ENCODE results near the gene KAT2B. TPM values are rescaled to one million over a fixed set of nuclear protein-coding genes. Genes with fewer than 3 reads are reported as not detected.

KAT2B gene
- total RNA-seq, 2 donors from 2014 or later = 14.5 to 25.2 TPM

GRCh38 chr3:20140881-20141280, 100.6 kb downstream of the KAT2B start:
- 78 to 80% methylated on average over 2 of the region's 2 CpGs for WGBS, 2 donors
- H3K27ac ChIP-seq = no peak overlapping the region

GRCh38 chr3:20141316-20141715, 101.1 kb downstream of the KAT2B start:
- 51 to 63% methylated on average over 2 of the region's 2 CpGs for WGBS, 2 donors
- TF ChIP-seq POLR2A (IDR thresholded peaks at IDR 0.05) (no peak), CTCF (IDR thresholded peaks at IDR 0.05) (no peak)
- H3K27me3 ChIP-seq = no peaks in the 10 kb centered on the region
- H3K4me1 ChIP-seq = no peaks in the 10 kb centered on the region
- ATAC-seq (no peak), DNase-seq (no peak)
- peaks cover 2 to 5% of the 10 kb centered on the region in 2 donors for H3K36me3 ChIP-seq (replicated peaks in 1 of 2; ENCODE audit: insufficient read depth in 1 of 2, low read depth in 2 of 2)
- intact Hi-C loops (cut with DNase I) = no loop called here
- no peaks in the 10 kb centered on the region for H3K9me3 ChIP-seq
- H3K27ac ChIP-seq = no peak overlapping the region
- no peak overlapping the region for H3K4me3 ChIP-seq

More at GRCh38 chr3:20140881-20141280, 100.6 kb downstream of the KAT2B start:
- Histone ChIP-seq H3K4me1 (no peaks in the 10 kb centered on the region), H3K27me3 (no peaks in the 10 kb centered on the region), H3K36me3 (replicated peaks in 1 of 2; ENCODE audit: insufficient read depth in 1 of 2, low read depth in 2 of 2) (peaks cover 2 to 5% of the 10 kb centered on the region in 2 donors), H3K4me3 (no peak overlapping the region), H3K9me3 (no peaks in the 10 kb centered on the region)
- TF ChIP-seq CTCF (IDR thresholded peaks at IDR 0.05) (no peak), POLR2A (IDR thresholded peaks at IDR 0.05) (no peak)
- ATAC-seq (no peak), DNase-seq (no peak)
- intact Hi-C loops (cut with DNase I) = no loop called here

GRCh38 chr3:20141851-20142250, 101.6 kb downstream of the KAT2B start:
- 70 to 71% methylated on average over 7 of the region's 7 CpGs for WGBS, 2 donors

GRCh38 chr3:20142517-20142916, 102.3 kb downstream of the KAT2B start:
- intact Hi-C loops (cut with DNase I) = no loop called here
- Histone ChIP-seq H3K27ac (no peak overlapping the region), H3K4me3 (no peak overlapping the region), H3K27me3 (no peaks in the 10 kb centered on the region), H3K9me3 (no peaks in the 10 kb centered on the region), H3K4me1 (no peaks in the 10 kb centered on the region), H3K36me3 (replicated peaks in 1 of 2; ENCODE audit: insufficient read depth in 1 of 2, low read depth in 2 of 2) (peaks cover 2 to 5% of the 10 kb centered on the region in 2 donors)
- TF ChIP-seq POLR2A (IDR thresholded peaks at IDR 0.05) = no peak
- no peak for TF ChIP-seq CTCF (IDR thresholded peaks at IDR 0.05)
- no peak for DNase-seq
- ATAC-seq = no peak
- WGBS, 2 donors = 95 to 100% methylated on average over 4 of the region's 4 CpGs

More at GRCh38 chr3:20141851-20142250, 101.6 kb downstream of the KAT2B start:
- TF ChIP-seq POLR2A (IDR thresholded peaks at IDR 0.05) (no peak), CTCF (IDR thresholded peaks at IDR 0.05) (no peak)
- peaks cover 2 to 5% of the 10 kb centered on the region in 2 donors for H3K36me3 ChIP-seq (replicated peaks in 1 of 2; ENCODE audit: insufficient read depth in 1 of 2, low read depth in 2 of 2)
- no peaks in the 10 kb centered on the region for H3K27me3 ChIP-seq
- H3K4me1 ChIP-seq = no peaks in the 10 kb centered on the region
- DNase-seq = peak in 3 of 4 donors; percentile 13 to 38 (median 17)
- H3K9me3 ChIP-seq = no peaks in the 10 kb centered on the region
- peak; percentile 21 for ATAC-seq
- no peak overlapping the region for H3K4me3 ChIP-seq
- H3K27ac ChIP-seq = no peak overlapping the region
- intact Hi-C loops (cut with DNase I) = no loop called here

GRCh38 chr3:20143519-20143918, 103.3 kb downstream of the KAT2B start:
- no peaks in the 10 kb centered on the region for H3K9me3 ChIP-seq
- no peaks in the 10 kb centered on the region for H3K27me3 ChIP-seq
- WGBS, 2 donors = 95 to 99% methylated on average over 2 of the region's 2 CpGs
- intact Hi-C loops (cut with DNase I) = no loop called here
- no peaks in the 10 kb centered on the region for H3K4me1 ChIP-seq
- no peak for DNase-seq
- peaks cover 4 to 5% of the 10 kb centered on the region in 2 donors for H3K36me3 ChIP-seq (replicated peaks in 1 of 2; ENCODE audit: insufficient read depth in 1 of 2, low read depth in 2 of 2)
- TF ChIP-seq POLR2A (IDR thresholded peaks at IDR 0.05) = no peak
- no peak for TF ChIP-seq CTCF (IDR thresholded peaks at IDR 0.05)
- no peak overlapping the region for H3K27ac ChIP-seq
- ATAC-seq = no peak
- H3K4me3 ChIP-seq = no peak overlapping the region
